Right lobe of liver (tissue), 6 donors: Measurements from ENCODE around the gene CLDN3. TPM values are rescaled to one million over a fixed set of nuclear protein-coding genes. Genes with fewer than 3 reads are reported as not detected.
A peak's percentile ranks its signal among the peaks of the same experiment; 100 is the strongest.

Experiments
- ATAC-seq, 4 donors: fragments of 200-7000 bp; cut with Tn5 transposase; one replicate each; pipeline ENCODE4 v1.9.1; 2020; ENCODE audit warnings: mild to moderate bottlenecking in 4 of 4, moderate library complexity in 4 of 4
- DNase-seq, 3 donors: peaks; one replicate each; pipeline ENCODE4 v3.0.0-alpha.2; 2020
- H3K27ac ChIP-seq, 3 donors: fragments of 200-600 bp; one replicate each; pipeline ENCODE4 v1.8.0; 2022
- H3K27me3 ChIP-seq, 2 donors: fragments of 200-600 bp; one replicate each; pipeline ENCODE4 v1.8.0; 2022
- H3K36me3 ChIP-seq, 4 donors: fragments of 200-600 bp; sonication (generic) in 1 of 4; one replicate each; pipeline versions ENCODE4 v1.5.1 to v1.8.0; 2017 to 2022; ENCODE audit warnings: control low read depth in 1 of 4
- H3K4me1 ChIP-seq, 4 donors: fragments of 200-600 bp; sonication (generic) in 1 of 4; one replicate each; pipeline versions ENCODE4 v1.5.1 to v1.8.0; 2017 to 2022; ENCODE audit warnings: control low read depth in 1 of 4
- H3K4me3 ChIP-seq, 3 donors: fragments of 200-600 bp; one replicate each; pipeline ENCODE4 v1.8.0; 2022
- H3K9me3 ChIP-seq, 4 donors: fragments of 200-600 bp; sonication (generic) in 1 of 4; one replicate each; pipeline versions ENCODE4 v1.5.1 to v1.8.0; 2017 to 2022; ENCODE audit warnings: control low read depth in 1 of 4
- POLR2A ChIP-seq: fragments of 450-650 bp; IDR thresholded peaks from one replicate; pipeline ENCODE4 v1.6.1; 2017; ENCODE audit warnings: antibody characterized with exemption, mild to moderate bottlenecking
- WGBS: methylation state at CpG from one replicate; pipeline ENCODE4 v1.1.6; 2018; ENCODE audit warnings: low coverage, low lambda C conversion rate; ENCODE audit not compliant: insufficient coverage; ENCODE audit errors: missing lambda C conversion rate; 5-methylcytosine and 5-hydroxymethylcytosine counted together
- intact Hi-C, 2 donors: fragments of 100-400 bp; cut with DNase I; formaldehyde crosslinking; loops; one replicate each; pipeline versions ENCODE4 v1.11.2 to v1.14.1; 2022
- total RNA-seq, 6 experiments: library from RNA; depleted of rRNA in 2 of 6; stranded (reverse); fragments of >200 nt in 2 of 6; fragmentation: NEBNext Ultra II Directional in 3 of 6; extraction: Animal tissue kit (Norgen Biotek cat#: 25700) in 3 of 6; gene quantifications; one replicate each; pipeline versions ENCODE4 v1.1.0 to v1.2.4, GENCODE V29; 2016 to 2023
- TF ChIP-seq, protein P1 (sequence below), 4 donors: fragments of 200-600 bp in 3 of 4; fragments of 450-650 bp in 1 of 4; IDR thresholded peaks; one replicate each; pipeline versions ENCODE4 v1.5.1 to v1.8.0; 2016 to 2022; ENCODE audit warnings: antibody characterized with exemption in 4 of 4, mild to moderate bottlenecking in 2 of 4
- donor health status: DM: no; HTN: yes; CAD: no.
- donor health status: DM: no; HTN: no; CAD: no.
- donor health status: DM: no; HTN: no; CAD: no.
- donor health status: DM: no; HTN: yes; CAD: no.
- donor health status: DM: no; HTN: yes; CAD: no.

Gene CLDN3
- total RNA-seq, 6 experiments from 2014 or later, result 16.1 to 37.3 (median 19.9) TPM

DNA sequence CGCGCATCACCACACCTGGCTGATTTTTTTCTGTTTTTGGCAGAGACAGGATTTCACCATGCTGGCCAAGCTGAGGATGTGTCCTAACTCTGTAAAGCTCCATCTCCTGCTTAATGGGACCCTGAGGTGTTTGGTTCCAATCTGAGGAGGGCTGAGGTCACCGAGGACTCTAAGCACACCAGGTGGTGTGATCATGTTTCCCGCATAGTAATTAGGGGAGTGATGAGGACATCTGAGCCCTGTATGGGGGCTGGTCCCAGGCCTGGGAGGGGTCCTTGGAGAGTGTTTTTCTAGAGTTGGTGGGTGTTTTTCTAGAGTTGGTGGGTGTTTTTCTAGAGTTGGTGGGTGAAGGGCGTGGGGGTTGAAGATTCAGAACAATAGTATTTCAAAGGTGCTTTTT, 28.5 kb downstream of the CLDN3 start:
- WGBS, result 90% methylated on average over 5 of the region's 5 CpGs
- no peak for DNase-seq
- TF ChIP-seq, protein P1, sequence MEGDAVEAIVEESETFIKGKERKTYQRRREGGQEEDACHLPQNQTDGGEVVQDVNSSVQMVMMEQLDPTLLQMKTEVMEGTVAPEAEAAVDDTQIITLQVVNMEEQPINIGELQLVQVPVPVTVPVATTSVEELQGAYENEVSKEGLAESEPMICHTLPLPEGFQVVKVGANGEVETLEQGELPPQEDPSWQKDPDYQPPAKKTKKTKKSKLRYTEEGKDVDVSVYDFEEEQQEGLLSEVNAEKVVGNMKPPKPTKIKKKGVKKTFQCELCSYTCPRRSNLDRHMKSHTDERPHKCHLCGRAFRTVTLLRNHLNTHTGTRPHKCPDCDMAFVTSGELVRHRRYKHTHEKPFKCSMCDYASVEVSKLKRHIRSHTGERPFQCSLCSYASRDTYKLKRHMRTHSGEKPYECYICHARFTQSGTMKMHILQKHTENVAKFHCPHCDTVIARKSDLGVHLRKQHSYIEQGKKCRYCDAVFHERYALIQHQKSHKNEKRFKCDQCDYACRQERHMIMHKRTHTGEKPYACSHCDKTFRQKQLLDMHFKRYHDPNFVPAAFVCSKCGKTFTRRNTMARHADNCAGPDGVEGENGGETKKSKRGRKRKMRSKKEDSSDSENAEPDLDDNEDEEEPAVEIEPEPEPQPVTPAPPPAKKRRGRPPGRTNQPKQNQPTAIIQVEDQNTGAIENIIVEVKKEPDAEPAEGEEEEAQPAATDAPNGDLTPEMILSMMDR (IDR thresholded peaks at IDR 0.05), result no peak
- TF ChIP-seq POLR2A, result no peak
- Histone ChIP-seq H3K36me3 (no peaks in the 10 kb centered on the region), H3K4me1 (peaks cover 0 to 8% (median 1%) of the 10 kb centered on the region in 4 donors), H3K4me3 (no peak overlapping the region), H3K27me3 (no peaks in the 10 kb centered on the region), H3K9me3 (no peaks in the 10 kb centered on the region), H3K27ac (peak overlapping the region in 2 of 3 donors; percentile 59 to 98)
- no peak for ATAC-seq
- intact Hi-C loops, result no loop called here

DNA sequence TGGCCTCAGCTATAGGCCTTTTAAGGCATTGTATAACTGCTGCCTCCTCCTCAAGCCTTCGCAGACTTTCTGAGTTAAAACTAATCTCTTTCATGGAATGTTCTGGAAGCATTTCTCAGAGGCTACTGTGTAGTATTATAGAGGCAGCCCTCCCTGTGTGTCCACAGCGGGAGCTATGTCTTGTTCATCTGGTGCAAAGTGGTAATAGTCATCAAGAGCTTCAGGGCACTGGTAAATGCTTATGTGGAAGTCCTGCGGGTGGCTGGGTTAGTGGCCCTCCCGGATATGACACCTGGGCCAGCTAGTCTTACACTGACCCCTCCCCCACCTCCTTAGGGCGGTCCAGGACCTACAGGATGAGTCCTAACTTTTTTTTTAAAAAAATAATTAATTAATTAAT, 29.3 kb downstream of the CLDN3 start:
- Histone ChIP-seq H3K4me3 (no peak overlapping the region), H3K36me3 (no peaks in the 10 kb centered on the region), H3K27ac (peak overlapping the region in 2 of 3 donors; percentile 30 to 47), H3K4me1 (peaks cover 0 to 8% (median 1%) of the 10 kb centered on the region in 4 donors), H3K27me3 (no peaks in the 10 kb centered on the region), H3K9me3 (no peaks in the 10 kb centered on the region)
- ATAC-seq (no peak), DNase-seq (no peak)
- WGBS, result 76% methylated on average over 5 of the region's 5 CpGs
- TF ChIP-seq POLR2A, result no peak
- TF ChIP-seq, protein P1 (IDR thresholded peaks at IDR 0.05), result no peak
- intact Hi-C loops, result no loop called here

DNA sequence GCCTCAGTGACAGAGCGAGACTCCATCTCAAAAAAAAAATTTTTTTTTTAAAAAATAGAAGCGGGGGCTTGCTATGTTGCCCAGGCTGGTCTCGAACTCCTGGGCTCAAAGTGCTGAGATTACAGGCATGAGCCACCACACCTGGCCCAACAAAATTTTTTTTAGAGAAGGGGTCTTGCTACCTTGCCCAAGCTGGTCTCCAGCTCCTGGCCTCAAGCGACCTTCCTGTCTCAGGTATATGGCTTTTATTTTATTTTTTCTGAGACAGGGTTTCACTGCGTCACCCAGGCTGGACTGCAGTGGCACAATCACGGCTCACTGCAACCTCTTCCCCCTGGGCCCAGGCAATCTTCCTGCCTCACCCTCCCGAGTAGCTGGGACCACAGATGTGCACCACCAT, 29.9 kb downstream of the CLDN3 start:
- TF ChIP-seq, protein P1 (IDR thresholded peaks at IDR 0.05), result no peak
- TF ChIP-seq POLR2A, result no peak
- ATAC-seq (no peak), DNase-seq (no peak)
- Histone ChIP-seq H3K4me1 (peaks cover 0 to 8% (median 1%) of the 10 kb centered on the region in 4 donors), H3K4me3 (no peak overlapping the region), H3K36me3 (no peaks in the 10 kb centered on the region), H3K9me3 (no peaks in the 10 kb centered on the region), H3K27ac (peak overlapping the region in 2 of 3 donors; percentile 30 to 47), H3K27me3 (no peaks in the 10 kb centered on the region)
- intact Hi-C loops, result no loop called here
- WGBS, result 85% methylated on average over 6 of the region's 7 CpGs

DNA sequence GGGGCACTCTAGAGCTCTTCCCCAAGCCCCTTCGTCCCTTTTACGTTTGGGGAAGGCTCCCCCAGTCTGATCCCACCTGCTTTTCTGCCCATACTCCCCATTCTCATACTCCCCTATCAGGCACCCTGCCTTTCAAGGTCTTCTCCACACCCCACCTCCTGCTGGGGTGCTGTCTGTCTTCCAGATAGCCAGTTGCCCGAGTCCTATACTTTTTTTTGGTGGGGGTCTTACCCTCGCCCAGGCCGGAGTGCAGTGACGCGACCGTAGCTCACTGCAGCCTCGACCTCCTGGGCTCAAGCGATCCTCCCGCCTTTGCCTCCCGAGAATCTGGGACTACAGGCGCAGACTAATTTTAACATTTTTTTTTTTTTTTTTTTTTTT, 30.7 kb downstream of the CLDN3 start:
- Histone ChIP-seq H3K27ac (peak overlapping the region; percentile 94 to 100 (median 96)), H3K4me3 (peak overlapping the region; percentile 84 to 93 (median 91)), H3K27me3 (no peaks in the 10 kb centered on the region), H3K36me3 (no peaks in the 10 kb centered on the region), H3K9me3 (no peaks in the 10 kb centered on the region), H3K4me1 (peaks cover 0 to 8% (median 1%) of the 10 kb centered on the region in 4 donors)
- DNase-seq (no peak), ATAC-seq (no peak)
- intact Hi-C loops, result loop anchor here in 1 of 2 donors (10.0 kb wide), 1 partner anchor 115 kb away; no protein-coding TSS in a partner anchor
- TF ChIP-seq POLR2A, result no peak
- TF ChIP-seq, protein P1 (IDR thresholded peaks at IDR 0.05), result no peak
- 52% methylated on average over 9 of the region's 13 CpGs for WGBS
